Neural cell (in vitro differentiated cells): ENCODE data around the gene EPHB4. TPM values are rescaled to one million over a fixed set of nuclear protein-coding genes. Genes with fewer than 3 reads are reported as not detected.

Source experiments
- H2AFZ ChIP-seq: fragments of 200-600, 300-800 bp; sonication (generic), shearing (Covaris generic); 2 replicates; pipeline ENCODE4 v1.6.0; 2014; ENCODE audit warnings: low read depth, mild to moderate bottlenecking, antibody characterized with exemption, low read length, moderate library complexity
- H3F3A ChIP-seq: fragments of 200-600 bp; shearing (Covaris generic); 2 replicates; pipeline ENCODE4 v1.6.1; 2016; ENCODE audit warnings: mild to moderate bottlenecking, moderate library complexity, mixed read lengths, antibody characterized with exemption, low read length; ENCODE audit not compliant: insufficient read depth, poor library complexity, severe bottlenecking
- H3K27ac ChIP-seq: fragments of 200-600, 300-800 bp; sonication (generic), shearing (Covaris generic); 2 replicates; pipeline ENCODE4 v1.5.1; 2014; ENCODE audit warnings: mild to moderate bottlenecking, low read length, moderate library complexity
- H3K27me3 ChIP-seq: fragments of 300-800, 200-600 bp; sonication (generic), shearing (Covaris generic); 2 replicates; pipeline ENCODE4 v1.6.0; 2014; ENCODE audit warnings: mild to moderate bottlenecking, low read depth, low read length, moderate library complexity; ENCODE audit not compliant: insufficient read depth
- H3K36me3 ChIP-seq: fragments of 300-800, 200-600 bp; sonication (generic), shearing (Covaris generic); 2 replicates; pipeline ENCODE4 v1.5.1; 2014; ENCODE audit warnings: mild to moderate bottlenecking, antibody characterized with exemption, low read length, moderate library complexity; ENCODE audit not compliant: insufficient read depth
- H3K4me2 ChIP-seq: fragments of 300-800, 200-600 bp; sonication (generic), shearing (Covaris generic); 2 replicates; pipeline ENCODE4 v1.6.0; 2014; ENCODE audit warnings: mild to moderate bottlenecking, low read length
- H3K4me3 ChIP-seq: fragments of 300-800, 200-600 bp; sonication (generic), shearing (Covaris generic); 2 replicates; pipeline ENCODE4 v1.5.1; 2014; ENCODE audit warnings: mild to moderate bottlenecking, low read length, moderate library complexity
- H3K79me2 ChIP-seq: fragments of 200-600 bp; shearing (Covaris generic); replicated peaks from 2 replicates; pipeline ENCODE4 v1.6.0; 2014; ENCODE audit warnings: mild to moderate bottlenecking, low read length, moderate library complexity; ENCODE audit not compliant: insufficient read depth
- H3K9ac ChIP-seq: fragments of 300-800, 200-600 bp; sonication (generic), shearing (Covaris generic); 2 replicates; pipeline ENCODE4 v1.6.1; 2016; ENCODE audit warnings: mild to moderate bottlenecking, low read length, mixed read lengths
- H3K9me2 ChIP-seq: fragments of 200-600 bp; shearing (Covaris generic); 2 replicates; pipeline ENCODE4 v1.6.1; 2016; ENCODE audit warnings: mild to moderate bottlenecking, low read length, mixed read lengths; ENCODE audit not compliant: insufficient read depth
- H3K9me3 ChIP-seq: fragments of 200-600, 300-800 bp; sonication (generic), shearing (Covaris generic); 2 replicates; pipeline ENCODE4 v1.6.1; 2016; ENCODE audit warnings: mild to moderate bottlenecking, mixed run types, low read length, moderate library complexity, mixed read lengths
- H4K20me1 ChIP-seq: fragments of 200-600 bp; shearing (Covaris generic); 2 replicates; pipeline ENCODE4 v1.6.1; 2016; ENCODE audit warnings: mild to moderate bottlenecking, mixed run types; ENCODE audit not compliant: insufficient read depth
- EP300 ChIP-seq: fragments of 450-650 bp; conservative IDR thresholded peaks from 2 replicates; pipeline ENCODE4 v1.6.1; 2014; ENCODE audit warnings: antibody characterized with exemption, mild to moderate bottlenecking, moderate library complexity; ENCODE audit not compliant: poor library complexity, severe bottlenecking
- EZH2 ChIP-seq: fragments of 200-600, 300-800 bp; shearing (Covaris generic), sonication (generic); IDR thresholded peaks from 2 replicates; pipeline ENCODE4 v1.6.1; 2014; ENCODE audit warnings: antibody characterized with exemption, low read length, borderline replicate concordance, mild to moderate bottlenecking; ENCODE audit not compliant: insufficient read depth, poor library complexity, severe bottlenecking
- MXI1 ChIP-seq: fragments of 450-650 bp; conservative IDR thresholded peaks from 2 replicates; pipeline ENCODE4 v1.6.1; 2014; ENCODE audit warnings: antibody characterized with exemption, mild to moderate bottlenecking; ENCODE audit not compliant: poor library complexity, severe bottlenecking
- POLR2AphosphoS5 ChIP-seq: IDR thresholded peaks from 2 replicates; pipeline ENCODE4 v1.6.1; 2012
- RAD21 ChIP-seq: fragments of 450-650 bp; conservative IDR thresholded peaks from 2 replicates; pipeline ENCODE4 v1.6.1; 2014; ENCODE audit warnings: antibody characterized with exemption, mild to moderate bottlenecking, moderate library complexity
- REST ChIP-seq: IDR thresholded peaks from 2 replicates; pipeline ENCODE4 v1.6.1; 2012; ENCODE audit warnings: borderline replicate concordance
- SMC3 ChIP-seq: fragments of 450-650 bp; conservative IDR thresholded peaks from 2 replicates; pipeline ENCODE4 v1.6.1; 2014; ENCODE audit warnings: antibody characterized with exemption, mild to moderate bottlenecking, moderate library complexity; ENCODE audit not compliant: poor library complexity
- TAF1 ChIP-seq: IDR thresholded peaks from 2 replicates; pipeline ENCODE4 v1.6.1; 2012; ENCODE audit warnings: low read depth
- polyA plus RNA-seq: library from polyadenylated mRNA; depleted of rRNA; stranded (reverse); fragments of >200 nt; gene quantifications from 2 replicates; pipeline ENCODE4 v1.2.3, GENCODE V29; 2014
- TF ChIP-seq, protein P1 (sequence below): fragments of 450-650 bp; IDR thresholded peaks from 2 replicates; pipeline ENCODE4 v1.5.1; 2014; ENCODE audit warnings: antibody characterized with exemption, mild to moderate bottlenecking, moderate library complexity; ENCODE audit not compliant: poor library complexity, severe bottlenecking

EPHB4 gene
- polyA plus RNA-seq, 1 donor from 2014 or later = 0.92 TPM

GRCh38 chr7:100786323-100786722 is 41.0 kb downstream of the EPHB4 start:
- Histone ChIP-seq H3K79me2 (no peaks in the 10 kb centered on the region), H2AFZ (no peak overlapping the region), H3K36me3 (no peaks in the 10 kb centered on the region), H3K4me3 (no peak overlapping the region), H3K27me3 (no peaks in the 10 kb centered on the region), H3K9me2 (no peaks in the 10 kb centered on the region), H3K27ac (no peak overlapping the region), H3K9ac (no peak overlapping the region), H3K9me3 (no peaks in the 10 kb centered on the region), H4K20me1 (no peaks in the 10 kb centered on the region), H3F3A (no peaks in the 10 kb centered on the region), H3K4me2 (no peak overlapping the region)
- no peak for TF ChIP-seq REST
- no peak for TF ChIP-seq SMC3
- no peak for TF ChIP-seq TAF1
- TF ChIP-seq, protein P1, sequence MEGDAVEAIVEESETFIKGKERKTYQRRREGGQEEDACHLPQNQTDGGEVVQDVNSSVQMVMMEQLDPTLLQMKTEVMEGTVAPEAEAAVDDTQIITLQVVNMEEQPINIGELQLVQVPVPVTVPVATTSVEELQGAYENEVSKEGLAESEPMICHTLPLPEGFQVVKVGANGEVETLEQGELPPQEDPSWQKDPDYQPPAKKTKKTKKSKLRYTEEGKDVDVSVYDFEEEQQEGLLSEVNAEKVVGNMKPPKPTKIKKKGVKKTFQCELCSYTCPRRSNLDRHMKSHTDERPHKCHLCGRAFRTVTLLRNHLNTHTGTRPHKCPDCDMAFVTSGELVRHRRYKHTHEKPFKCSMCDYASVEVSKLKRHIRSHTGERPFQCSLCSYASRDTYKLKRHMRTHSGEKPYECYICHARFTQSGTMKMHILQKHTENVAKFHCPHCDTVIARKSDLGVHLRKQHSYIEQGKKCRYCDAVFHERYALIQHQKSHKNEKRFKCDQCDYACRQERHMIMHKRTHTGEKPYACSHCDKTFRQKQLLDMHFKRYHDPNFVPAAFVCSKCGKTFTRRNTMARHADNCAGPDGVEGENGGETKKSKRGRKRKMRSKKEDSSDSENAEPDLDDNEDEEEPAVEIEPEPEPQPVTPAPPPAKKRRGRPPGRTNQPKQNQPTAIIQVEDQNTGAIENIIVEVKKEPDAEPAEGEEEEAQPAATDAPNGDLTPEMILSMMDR = no peak
- no peak for TF ChIP-seq POLR2AphosphoS5
- TF ChIP-seq EP300 = no peak
- no peak for TF ChIP-seq MXI1
- no peak for TF ChIP-seq RAD21
- no peak for TF ChIP-seq EZH2

GRCh38 chr7:100785878-100786277 is 41.4 kb downstream of the EPHB4 start:
- Histone ChIP-seq H3K27ac (no peak overlapping the region), H4K20me1 (no peaks in the 10 kb centered on the region), H3K4me3 (no peak overlapping the region), H3K79me2 (no peaks in the 10 kb centered on the region), H3K36me3 (no peaks in the 10 kb centered on the region), H3K9ac (no peak overlapping the region), H3K4me2 (no peak overlapping the region), H3F3A (no peaks in the 10 kb centered on the region), H3K9me2 (no peaks in the 10 kb centered on the region), H2AFZ (no peak overlapping the region), H3K27me3 (no peaks in the 10 kb centered on the region), H3K9me3 (no peaks in the 10 kb centered on the region)
- TF ChIP-seq REST = no peak
- TF ChIP-seq SMC3 = no peak
- TF ChIP-seq EZH2 = no peak
- TF ChIP-seq EP300 = no peak
- no peak for TF ChIP-seq MXI1
- TF ChIP-seq, protein P1 = no peak
- no peak for TF ChIP-seq POLR2AphosphoS5
- TF ChIP-seq TAF1 = no peak
- TF ChIP-seq RAD21 = no peak
